ENCODE data around the gene EVA1C.

Gene EVA1C

GRCh38 chr21:32412162-32413014, at the start of gene EVA1C:
Gene EVA1C (plus strand): TSS chr21:32412706. CDS start chr21:32412854, 148 bp downstream.
- no peaks in the 10 kb centered on the region for H3K27me3 ChIP-seq (ENCODE audit: insufficient read depth, low read length, poor library complexity, severe bottlenecking)
- no peaks in the 10 kb centered on the region for H4K20me1 ChIP-seq (ENCODE audit: insufficient read depth, low read length, poor library complexity, severe bottlenecking)

GRCh38 chr21:32364387-32364786, 48.1 kb upstream of the EVA1C start:
- H2AFZ ChIP-seq (ENCODE audit: low read length), result no peak overlapping the region
- no peaks in the 10 kb centered on the region for H4K20me1 ChIP-seq (ENCODE audit: insufficient read depth, low read length, poor library complexity, severe bottlenecking)
- no peak for TF ChIP-seq EZH2phosphoT487 (IDR thresholded peaks at IDR 0.05; ENCODE audit: borderline replicate concordance)
- no peak for TF ChIP-seq CTCF (conservative IDR thresholded peaks at IDR 0.05; ENCODE audit: low read length)
- no peak overlapping the region for H3K4me3 ChIP-seq (ENCODE audit: low read length, poor library complexity, severe bottlenecking)
- no peak overlapping the region for H3K4me2 ChIP-seq (ENCODE audit: low read depth, low read length, poor library complexity, severe bottlenecking)
- H3K9me2 ChIP-seq (replicated peaks; ENCODE audit: low read depth, low read length), result no peaks in the 10 kb centered on the region
- no peaks in the 10 kb centered on the region for H3K4me1 ChIP-seq (ENCODE audit: insufficient read depth, low read length, poor library complexity, severe bottlenecking)
- H3F3A ChIP-seq (ENCODE audit: low read depth), result no peaks in the 10 kb centered on the region
- H3K36me3 ChIP-seq (ENCODE audit: insufficient read depth, low read length), result peaks cover 14% of the 10 kb centered on the region; the same call in 1 of the 2 replicates
- H3K9ac ChIP-seq (ENCODE audit: low read depth, low read length, poor library complexity, severe bottlenecking), result no peak overlapping the region
- no peaks in the 10 kb centered on the region for H3K79me2 ChIP-seq (ENCODE audit: insufficient read depth, low read length)
- no peaks in the 10 kb centered on the region for H3K9me3 ChIP-seq (ENCODE audit: insufficient read depth, low read depth, low read length)
- H3K27me3 ChIP-seq (ENCODE audit: insufficient read depth, low read length, poor library complexity, severe bottlenecking), result no peaks in the 10 kb centered on the region

More at GRCh38 chr21:32412162-32413014, at the start of gene EVA1C:
- Histone ChIP-seq H3K4me1 (ENCODE audit: insufficient read depth, low read length, poor library complexity, severe bottlenecking) (no peaks in the 10 kb centered on the region), H3K9ac (ENCODE audit: low read depth, low read length, poor library complexity, severe bottlenecking) (no peak within 1 kb of the TSS), H3K36me3 (ENCODE audit: insufficient read depth, low read length) (no peaks in the 10 kb centered on the region), H3K9me3 (ENCODE audit: insufficient read depth, low read depth, low read length) (no peaks in the 10 kb centered on the region), H3K79me2 (ENCODE audit: insufficient read depth, low read length) (no peaks in the 10 kb centered on the region), H3K9me2 (replicated peaks; ENCODE audit: low read depth, low read length) (no peaks in the 10 kb centered on the region), H3K4me2 (ENCODE audit: low read depth, low read length, poor library complexity, severe bottlenecking) (no peak within 1 kb of the TSS), H3F3A (ENCODE audit: low read depth) (no peaks in the 10 kb centered on the region), H3K4me3 (ENCODE audit: low read length, poor library complexity, severe bottlenecking) (no peak within 1 kb of the TSS), H2AFZ (ENCODE audit: low read length) (no peak within 1 kb of the TSS)
- TF ChIP-seq EZH2phosphoT487 (IDR thresholded peaks at IDR 0.05; ENCODE audit: borderline replicate concordance), result no peak
- no peak for TF ChIP-seq CTCF (conservative IDR thresholded peaks at IDR 0.05; ENCODE audit: low read length)

DNA sequence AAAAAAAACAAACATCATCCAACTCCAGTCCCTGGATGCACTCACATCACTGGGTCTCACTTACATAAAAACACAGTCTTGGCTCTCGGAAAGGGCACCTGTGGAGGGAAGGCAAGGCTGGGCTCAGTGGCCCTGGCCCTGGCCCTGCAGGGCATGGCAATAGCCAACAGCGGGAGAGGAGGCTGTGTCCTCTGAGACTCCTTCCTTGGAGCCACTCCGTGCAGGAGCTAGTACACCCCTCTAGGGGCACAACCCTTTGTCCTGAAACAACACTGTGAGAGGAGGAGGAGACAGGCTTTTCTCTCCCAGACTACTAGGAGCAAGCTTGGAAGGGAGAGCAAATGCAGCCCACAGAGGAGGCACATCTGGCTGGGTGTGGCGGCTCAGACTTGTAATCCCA, 47.7 kb upstream of the EVA1C start:
- H3K4me1 ChIP-seq (ENCODE audit: insufficient read depth, low read length, poor library complexity, severe bottlenecking), result no peaks in the 10 kb centered on the region
- H3F3A ChIP-seq (ENCODE audit: low read depth), result no peaks in the 10 kb centered on the region
- H3K9me3 ChIP-seq (ENCODE audit: insufficient read depth, low read depth, low read length), result no peaks in the 10 kb centered on the region
- H3K79me2 ChIP-seq (ENCODE audit: insufficient read depth, low read length), result no peaks in the 10 kb centered on the region
- TF ChIP-seq CTCF (conservative IDR thresholded peaks at IDR 0.05; ENCODE audit: low read length) (no peak), EZH2phosphoT487 (IDR thresholded peaks at IDR 0.05; ENCODE audit: borderline replicate concordance) (no peak)
- H3K4me3 ChIP-seq (ENCODE audit: low read length, poor library complexity, severe bottlenecking), result no peak overlapping the region
- H3K9ac ChIP-seq (ENCODE audit: low read depth, low read length, poor library complexity, severe bottlenecking), result no peak overlapping the region
- no peak overlapping the region for H2AFZ ChIP-seq (ENCODE audit: low read length)
- no peaks in the 10 kb centered on the region for H3K9me2 ChIP-seq (replicated peaks; ENCODE audit: low read depth, low read length)
- H4K20me1 ChIP-seq (ENCODE audit: insufficient read depth, low read length, poor library complexity, severe bottlenecking), result no peaks in the 10 kb centered on the region
- peaks cover 14% of the 10 kb centered on the region; the same call in 1 of the 2 replicates for H3K36me3 ChIP-seq (ENCODE audit: insufficient read depth, low read length)
- H3K4me2 ChIP-seq (ENCODE audit: low read depth, low read length, poor library complexity, severe bottlenecking), result no peak overlapping the region
- H3K27me3 ChIP-seq (ENCODE audit: insufficient read depth, low read length, poor library complexity, severe bottlenecking), result no peaks in the 10 kb centered on the region
